ENCODE data around the gene DCXR. TPM values are rescaled to one million over a fixed set of nuclear protein-coding genes. Genes with fewer than 3 reads are reported as not detected.

DCXR gene
- total and polyA plus RNA-seq, 2 donors (not counting 1 experiment from before 2014, with no cell fraction given) = 63.9 to 143 TPM

DNA sequence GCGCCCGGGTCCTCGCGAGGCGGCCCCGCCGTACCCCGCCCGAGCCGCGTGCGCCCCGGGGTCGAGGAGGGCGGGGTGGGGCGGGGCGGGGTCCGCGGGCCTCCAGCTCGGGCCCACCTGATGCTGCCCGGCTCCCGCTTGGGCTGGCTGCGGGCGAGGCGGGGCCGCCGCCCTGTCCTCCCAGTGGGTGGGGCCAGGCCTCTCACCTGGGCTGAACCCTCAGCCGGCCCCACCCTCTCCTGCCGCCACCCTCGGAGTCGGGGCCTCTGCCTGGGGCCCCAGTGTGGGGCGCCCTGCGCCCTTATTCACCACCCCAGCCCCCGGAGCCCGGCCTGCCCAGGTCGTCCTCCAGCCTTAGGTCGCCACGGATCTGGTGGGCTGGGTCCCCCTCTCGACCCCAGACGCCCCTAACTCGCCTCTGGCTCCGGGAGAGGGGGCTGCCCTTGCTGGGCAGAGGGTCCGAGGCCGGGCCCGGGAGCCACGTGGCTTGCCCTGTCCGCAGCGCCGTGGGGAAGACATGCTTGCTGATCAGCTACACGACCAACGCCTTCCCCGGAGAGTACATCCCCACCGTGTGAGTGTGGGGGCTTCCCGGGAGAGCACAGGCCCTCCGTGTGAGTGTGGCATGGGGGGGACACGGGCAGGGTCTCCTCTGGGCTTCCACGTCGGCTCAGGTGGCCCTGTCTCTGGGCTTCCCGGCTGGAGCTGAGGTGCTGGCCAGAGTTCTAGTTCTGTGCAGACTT, 5.4 kb downstream of the DCXR start:
- POLR2A ChIA-PET = interaction anchor here (0.8 kb wide), 1 partner anchor 19 kb away, joined by 3 read pairs; no protein-coding TSS in a partner anchor

More for the DNA sequence above, 5.4 kb downstream of the DCXR start:
- Histone ChIP-seq H3K9ac (ENCODE audit: low read length) (no peak overlapping the region), H3K4me3 (ENCODE audit: control extremely low read depth in 1 of 5, extremely low read depth in 1 of 5, insufficient read depth in 1 of 5, low read depth in 2 of 5, low read length in 4 of 5) (peak overlapping the region in 2 of 5 experiments; percentile 11 to 19), H3K27ac (ENCODE audit: low read length in 2 of 2) (no peak overlapping the region), H3K36me3 (replicated peaks in 1 of 2; ENCODE audit: control extremely low read depth in 1 of 2, control insufficient read depth in 1 of 2, extremely low read depth in 1 of 2, insufficient read depth in 2 of 2, low read length in 1 of 2) (no peaks in the 10 kb centered on the region), H4K20me1 (ENCODE audit: control insufficient read depth, insufficient read depth, low read length, poor library complexity, severe bottlenecking) (peaks cover 52% of the 10 kb centered on the region), H2AFZ (ENCODE audit: insufficient read depth, low read depth, low read length, poor library complexity, severe bottlenecking) (no peak overlapping the region), H3K4me1 (ENCODE audit: control insufficient read depth in 2 of 2, insufficient read depth in 2 of 2, low read length in 2 of 2) (peaks cover 29 to 34% of the 10 kb centered on the region in 2 donors), H3K79me2 (ENCODE audit: control insufficient read depth, insufficient read depth, low read length) (peaks cover 14% of the 10 kb centered on the region), H3K9me3 (ENCODE audit: control extremely low read depth in 1 of 3, control insufficient read depth in 2 of 3, insufficient read depth in 1 of 3, low read length in 2 of 3) (peaks cover 0 to 10% (median 0%) of the 10 kb centered on the region in 3 donors), H3K4me2 (replicated peaks; ENCODE audit: low read depth, low read length, poor library complexity, severe bottlenecking) (peak overlapping the region; percentile 66), H3K27me3 (replicated peaks in 1 of 4; ENCODE audit: control extremely low read depth in 1 of 4, control insufficient read depth in 3 of 4, insufficient read depth in 4 of 4, low read length in 3 of 4) (peaks cover 0 to 39% (median 3%) of the 10 kb centered on the region in 4 experiments)
- Mint-ChIP-seq H3K27me3 (no peaks in the 10 kb centered on the region), H3K4me1 (peaks cover 21% of the 10 kb centered on the region), H3K9me3 (ENCODE audit: insufficient read depth) (no peaks in the 10 kb centered on the region), H3K4me3 (peak overlapping the region; percentile 76), H3K27ac (no peak overlapping the region)
- WGBS (ENCODE audit: insufficient coverage) = 15% methylated on average over 59 of the region's 59 CpGs
- peak; percentile 16 for ATAC-seq (ENCODE audit: low read depth)
- no peak for TF ChIP-seq EZH2 (IDR thresholded peaks at IDR 0.05; ENCODE audit: borderline replicate concordance, insufficient read depth, low read depth, low read length, poor library complexity, severe bottlenecking)
- TF ChIP-seq, protein P1, sequence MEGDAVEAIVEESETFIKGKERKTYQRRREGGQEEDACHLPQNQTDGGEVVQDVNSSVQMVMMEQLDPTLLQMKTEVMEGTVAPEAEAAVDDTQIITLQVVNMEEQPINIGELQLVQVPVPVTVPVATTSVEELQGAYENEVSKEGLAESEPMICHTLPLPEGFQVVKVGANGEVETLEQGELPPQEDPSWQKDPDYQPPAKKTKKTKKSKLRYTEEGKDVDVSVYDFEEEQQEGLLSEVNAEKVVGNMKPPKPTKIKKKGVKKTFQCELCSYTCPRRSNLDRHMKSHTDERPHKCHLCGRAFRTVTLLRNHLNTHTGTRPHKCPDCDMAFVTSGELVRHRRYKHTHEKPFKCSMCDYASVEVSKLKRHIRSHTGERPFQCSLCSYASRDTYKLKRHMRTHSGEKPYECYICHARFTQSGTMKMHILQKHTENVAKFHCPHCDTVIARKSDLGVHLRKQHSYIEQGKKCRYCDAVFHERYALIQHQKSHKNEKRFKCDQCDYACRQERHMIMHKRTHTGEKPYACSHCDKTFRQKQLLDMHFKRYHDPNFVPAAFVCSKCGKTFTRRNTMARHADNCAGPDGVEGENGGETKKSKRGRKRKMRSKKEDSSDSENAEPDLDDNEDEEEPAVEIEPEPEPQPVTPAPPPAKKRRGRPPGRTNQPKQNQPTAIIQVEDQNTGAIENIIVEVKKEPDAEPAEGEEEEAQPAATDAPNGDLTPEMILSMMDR (IDR thresholded peaks at IDR 0.05) = no peak
- intact Hi-C loops (cut with micrococcal nuclease) = loop anchor here (10.0 kb wide), 1 partner anchor 523 kb away; no protein-coding TSS in a partner anchor
- no peak for DNase-seq
- CTCF ChIA-PET = interaction anchor here (1.5 kb wide), 1 partner anchor 73 kb away, joined by 4 read pairs; no protein-coding TSS in a partner anchor

All from B cell (primary cell).